Sigmoid colon (tissue), 4 donors: ENCODE results near the gene KCTD16.

Experiments
- EP300 ChIP-seq, 4 donors: sonication (generic); formaldehyde crosslinking; IDR thresholded peaks; one replicate each; pipeline ENCODE4 v1.6.1; 2017; ENCODE audit warnings: antibody characterized with exemption in 4 of 4
- POLR2A ChIP-seq, 2 donors: fragments of 450-650 bp; IDR thresholded peaks; one replicate each; pipeline ENCODE4 v1.6.1; 2016; ENCODE audit warnings: antibody characterized with exemption in 2 of 2, mild to moderate bottlenecking in 2 of 2, moderate library complexity in 2 of 2
- POLR2AphosphoS5 ChIP-seq, 4 donors: sonication (generic); formaldehyde crosslinking; IDR thresholded peaks; one replicate each; pipeline ENCODE4 v1.6.1; 2017; ENCODE audit warnings: antibody characterized with exemption in 4 of 4
- TF ChIP-seq, protein P1 (sequence below), 4 experiments: fragments of 450-650 bp in 3 of 4; fragments of 200-600 bp in 1 of 4; IDR thresholded peaks; one replicate each; pipeline ENCODE4 v1.5.1; 2016 to 2019; ENCODE audit warnings: antibody characterized with exemption in 4 of 4, mild to moderate bottlenecking in 3 of 4, moderate library complexity in 2 of 4

GRCh38 chr5:144134194-144134826 lies 36.4 kb upstream of the KCTD16 start:
- TF ChIP-seq, protein P1, sequence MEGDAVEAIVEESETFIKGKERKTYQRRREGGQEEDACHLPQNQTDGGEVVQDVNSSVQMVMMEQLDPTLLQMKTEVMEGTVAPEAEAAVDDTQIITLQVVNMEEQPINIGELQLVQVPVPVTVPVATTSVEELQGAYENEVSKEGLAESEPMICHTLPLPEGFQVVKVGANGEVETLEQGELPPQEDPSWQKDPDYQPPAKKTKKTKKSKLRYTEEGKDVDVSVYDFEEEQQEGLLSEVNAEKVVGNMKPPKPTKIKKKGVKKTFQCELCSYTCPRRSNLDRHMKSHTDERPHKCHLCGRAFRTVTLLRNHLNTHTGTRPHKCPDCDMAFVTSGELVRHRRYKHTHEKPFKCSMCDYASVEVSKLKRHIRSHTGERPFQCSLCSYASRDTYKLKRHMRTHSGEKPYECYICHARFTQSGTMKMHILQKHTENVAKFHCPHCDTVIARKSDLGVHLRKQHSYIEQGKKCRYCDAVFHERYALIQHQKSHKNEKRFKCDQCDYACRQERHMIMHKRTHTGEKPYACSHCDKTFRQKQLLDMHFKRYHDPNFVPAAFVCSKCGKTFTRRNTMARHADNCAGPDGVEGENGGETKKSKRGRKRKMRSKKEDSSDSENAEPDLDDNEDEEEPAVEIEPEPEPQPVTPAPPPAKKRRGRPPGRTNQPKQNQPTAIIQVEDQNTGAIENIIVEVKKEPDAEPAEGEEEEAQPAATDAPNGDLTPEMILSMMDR (IDR thresholded peaks at IDR 0.05): no peak
- TF ChIP-seq POLR2A (IDR thresholded peaks at IDR 0.05) (no peak), EP300 (IDR thresholded peaks at IDR 0.05) (no peak), POLR2AphosphoS5 (IDR thresholded peaks at IDR 0.05) (no peak)
